Uterus (tissue), 2 donors: Measurements from ENCODE around the gene PSMB10.

Experiments
- POLR2A ChIP-seq, 2 donors: fragments of 450-650 bp; IDR thresholded peaks; one replicate each; pipeline ENCODE4 v1.6.1; 2016; ENCODE audit warnings: antibody characterized with exemption in 2 of 2, mild to moderate bottlenecking in 1 of 2, moderate library complexity in 1 of 2
- TF ChIP-seq, protein P1 (sequence below), 4 experiments: fragments of 200-600 bp in 2 of 4; fragments of 450-650 bp in 2 of 4; sonication (generic) in 2 of 4; IDR thresholded peaks; one replicate each; pipeline ENCODE4 v1.5.1; 2016 to 2019; ENCODE audit warnings: antibody characterized with exemption in 4 of 4, mild to moderate bottlenecking in 2 of 4, moderate library complexity in 1 of 4

- TF ChIP-seq, protein P1, sequence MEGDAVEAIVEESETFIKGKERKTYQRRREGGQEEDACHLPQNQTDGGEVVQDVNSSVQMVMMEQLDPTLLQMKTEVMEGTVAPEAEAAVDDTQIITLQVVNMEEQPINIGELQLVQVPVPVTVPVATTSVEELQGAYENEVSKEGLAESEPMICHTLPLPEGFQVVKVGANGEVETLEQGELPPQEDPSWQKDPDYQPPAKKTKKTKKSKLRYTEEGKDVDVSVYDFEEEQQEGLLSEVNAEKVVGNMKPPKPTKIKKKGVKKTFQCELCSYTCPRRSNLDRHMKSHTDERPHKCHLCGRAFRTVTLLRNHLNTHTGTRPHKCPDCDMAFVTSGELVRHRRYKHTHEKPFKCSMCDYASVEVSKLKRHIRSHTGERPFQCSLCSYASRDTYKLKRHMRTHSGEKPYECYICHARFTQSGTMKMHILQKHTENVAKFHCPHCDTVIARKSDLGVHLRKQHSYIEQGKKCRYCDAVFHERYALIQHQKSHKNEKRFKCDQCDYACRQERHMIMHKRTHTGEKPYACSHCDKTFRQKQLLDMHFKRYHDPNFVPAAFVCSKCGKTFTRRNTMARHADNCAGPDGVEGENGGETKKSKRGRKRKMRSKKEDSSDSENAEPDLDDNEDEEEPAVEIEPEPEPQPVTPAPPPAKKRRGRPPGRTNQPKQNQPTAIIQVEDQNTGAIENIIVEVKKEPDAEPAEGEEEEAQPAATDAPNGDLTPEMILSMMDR (IDR thresholded peaks at IDR 0.05): no peak
- TF ChIP-seq POLR2A (IDR thresholded peaks at IDR 0.05): no peak
Observed at GRCh38 chr16:67922740-67923139, 13.9 kb downstream of the PSMB10 start.
